Anterior cingulate cortex (tissue), 58 donors: ENCODE results near the gene BTBD9.
"Not testable (repeated sequence)": the region's sequence is repeated elsewhere in the genome, so short reads cannot be mapped to it uniquely, and the experiment has no call there.

Source experiments
- DNase-seq, 58 donors: peaks; one replicate each; lab custom pipeline; 2025; lab: John Stamatoyannopoulos, UW

Gene BTBD9

GRCh38 chr6:38445336-38445735 lies 194.4 kb downstream of the BTBD9 start:
- no peak for DNase-seq

DNA sequence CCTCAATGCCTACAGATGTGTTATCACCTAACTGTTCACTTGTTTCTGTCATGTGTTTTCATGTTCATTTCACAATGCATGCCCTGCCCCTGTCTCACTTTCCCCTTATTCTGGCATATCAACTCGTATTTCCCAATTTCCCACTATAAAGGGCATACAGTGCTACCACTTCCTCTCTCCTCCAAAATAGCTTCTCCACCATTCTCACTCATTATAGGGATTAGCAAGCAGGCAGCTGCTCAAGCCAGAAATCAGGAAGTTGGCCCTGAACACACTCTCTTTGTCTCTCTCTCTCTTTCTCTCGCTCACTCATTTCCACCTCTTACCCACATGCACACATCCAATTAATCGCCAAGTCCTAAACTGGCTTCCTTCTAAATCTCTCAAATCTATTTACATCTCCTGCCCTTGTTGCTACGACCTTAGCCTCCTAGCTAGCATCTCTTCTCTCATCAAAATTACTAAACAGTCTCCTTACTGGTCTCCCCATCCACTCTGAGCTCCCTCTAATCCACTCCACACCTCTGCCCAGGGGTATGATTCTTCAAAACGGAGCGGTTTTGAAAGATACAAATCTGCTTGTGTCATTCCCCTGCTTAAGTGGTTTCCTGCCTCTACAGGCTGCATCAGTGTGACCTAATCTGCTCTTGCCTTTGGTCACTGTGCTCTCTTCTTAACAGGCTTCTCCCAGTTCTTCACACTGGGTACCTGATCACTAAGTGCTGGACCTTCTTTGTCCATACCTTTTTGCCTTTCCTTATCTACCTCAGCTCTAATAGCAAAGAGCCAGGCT lies 196.2 kb downstream of the BTBD9 start:
- peak in 6 of 58 donors; percentile 2 to 25 (median 9) for DNase-seq

- no peak for DNase-seq
Observed at GRCh38 chr6:38438097-38438496, 201.6 kb downstream of the BTBD9 start.

DNA sequence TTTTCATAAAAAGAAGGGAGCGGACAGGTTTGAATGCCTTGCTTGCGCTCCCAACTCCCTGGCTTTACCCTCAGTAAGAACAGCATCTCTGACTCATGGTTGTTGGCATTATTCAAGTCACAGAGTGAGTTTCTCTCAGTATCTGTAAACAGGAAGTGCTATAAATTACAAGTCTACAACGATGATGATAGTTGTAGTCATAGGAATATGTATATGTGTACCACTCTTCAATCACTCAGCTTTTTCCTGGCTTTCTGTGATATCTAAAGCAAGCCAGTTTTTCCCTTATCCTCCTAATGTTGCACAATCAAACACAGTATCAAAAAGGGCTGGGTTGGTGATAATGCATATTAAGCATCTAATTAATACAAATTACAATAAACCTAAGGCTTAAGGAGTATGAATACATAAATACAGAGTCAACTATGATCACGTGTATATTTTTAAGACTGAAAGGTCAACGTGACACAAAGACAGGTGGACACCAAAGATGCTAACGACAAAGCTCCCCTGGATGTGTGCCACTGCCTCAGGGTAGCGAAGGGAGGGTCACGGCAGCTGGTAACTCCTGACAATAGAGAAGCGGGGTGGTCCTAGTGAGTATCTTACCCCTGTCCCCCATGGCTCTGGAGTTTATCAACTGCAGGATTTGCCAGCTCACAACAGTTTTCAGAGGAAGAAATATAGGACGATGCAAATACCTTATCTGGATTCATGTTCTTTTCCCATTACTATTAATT lies 202.8 kb downstream of the BTBD9 start:
- peak in 2 of 58 donors; percentile 4 to 5 for DNase-seq

DNA sequence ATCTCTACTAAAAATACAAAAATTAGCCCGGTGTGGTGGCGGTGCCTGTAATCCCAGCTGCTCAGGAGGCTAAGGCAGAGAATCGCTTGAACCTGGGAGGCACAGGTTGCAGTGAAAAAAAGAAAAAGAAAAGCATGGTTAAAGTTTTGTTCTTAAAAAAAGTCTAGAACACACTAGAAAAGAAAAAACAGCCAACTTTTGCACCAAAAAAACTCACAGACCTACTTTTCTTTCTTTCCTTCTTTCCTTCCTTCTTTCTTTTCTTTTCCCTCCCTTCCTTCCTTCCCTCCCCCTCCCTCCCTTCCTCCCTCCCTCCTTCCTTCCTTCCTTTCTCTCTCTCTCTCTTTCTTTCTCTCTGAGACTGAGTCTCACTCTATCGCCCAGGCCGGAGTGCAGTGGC lies 204.4 kb downstream of the BTBD9 start:
- DNase-seq: no peak

DNA sequence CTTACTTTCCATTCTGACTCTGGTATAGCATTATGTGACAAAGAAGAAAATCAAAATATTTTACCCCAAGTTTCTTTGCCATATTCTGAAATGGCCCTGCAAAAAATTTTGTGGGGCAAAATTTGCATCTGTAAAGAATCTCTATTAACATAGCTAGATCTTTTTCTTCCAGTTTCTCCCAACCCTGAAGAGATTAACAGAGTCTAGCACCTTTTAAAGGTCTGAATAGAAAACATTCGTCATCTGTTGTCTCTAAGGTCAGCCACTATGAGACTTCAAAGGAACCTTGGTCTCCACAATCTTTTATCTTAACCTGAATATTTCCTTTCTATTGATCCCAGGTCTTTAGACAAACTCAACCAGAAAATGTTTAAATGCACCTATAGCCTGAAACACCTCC lies 205.7 kb downstream of the BTBD9 start:
- no peak for DNase-seq

DNA sequence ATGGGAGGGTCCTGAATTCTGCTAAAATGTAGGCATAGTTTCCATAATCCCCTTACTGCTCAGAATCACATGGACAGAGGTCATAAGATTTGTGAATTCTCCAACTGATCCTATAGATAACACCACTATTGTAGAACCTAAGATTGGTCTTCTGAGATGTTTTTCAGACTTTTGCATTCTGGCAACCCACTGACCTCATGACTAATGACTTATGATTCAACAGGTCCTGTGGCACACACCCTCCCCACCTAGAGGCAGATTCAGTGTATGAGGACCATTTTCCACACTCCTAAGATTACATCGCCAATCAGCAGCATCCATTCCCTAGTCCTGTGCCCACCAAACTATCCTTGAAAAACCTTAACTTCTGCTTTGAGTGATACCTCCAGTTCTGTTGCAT lies 207.2 kb downstream of the BTBD9 start:
- no peak for DNase-seq

DNA sequence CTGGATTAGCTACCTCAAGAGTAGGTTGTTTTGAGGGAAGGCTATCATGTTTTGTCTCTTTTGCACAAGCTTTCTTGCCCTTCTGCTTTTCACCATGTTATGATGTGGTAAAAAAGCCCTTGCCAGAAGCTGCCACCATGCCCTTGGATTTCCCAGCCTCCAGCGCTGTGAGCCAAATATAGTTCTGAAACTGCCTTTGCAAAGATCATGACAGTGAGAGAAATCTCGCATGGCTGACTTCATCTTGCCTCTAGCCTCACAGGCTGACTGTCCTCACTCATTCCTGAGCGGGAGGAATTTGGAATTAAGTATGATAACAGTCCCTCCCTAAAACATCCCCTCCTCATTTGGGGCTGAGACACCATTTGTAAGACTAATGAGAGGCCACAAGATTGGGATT lies 207.7 kb downstream of the BTBD9 start:
- no peak for DNase-seq

DNA sequence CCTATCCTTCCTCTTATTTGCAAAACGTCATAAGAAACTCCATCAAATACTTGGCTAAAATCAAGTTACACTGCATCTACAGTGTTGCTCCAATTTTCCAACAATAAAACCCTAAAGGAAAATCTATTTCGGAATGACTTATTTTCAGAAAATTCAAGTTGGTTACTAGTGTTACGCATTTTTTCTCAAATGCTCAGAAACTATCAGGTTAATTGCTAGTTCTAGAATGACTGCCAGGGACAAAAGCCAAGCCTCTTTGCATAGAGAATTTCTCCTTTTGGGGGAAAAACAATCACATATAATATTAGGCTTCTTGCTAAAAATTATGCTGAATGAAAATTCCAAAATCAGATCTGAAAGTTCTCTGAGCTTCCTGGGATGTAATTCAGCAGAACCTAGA lies 210.2 kb downstream of the BTBD9 start:
- no peak for DNase-seq

DNA sequence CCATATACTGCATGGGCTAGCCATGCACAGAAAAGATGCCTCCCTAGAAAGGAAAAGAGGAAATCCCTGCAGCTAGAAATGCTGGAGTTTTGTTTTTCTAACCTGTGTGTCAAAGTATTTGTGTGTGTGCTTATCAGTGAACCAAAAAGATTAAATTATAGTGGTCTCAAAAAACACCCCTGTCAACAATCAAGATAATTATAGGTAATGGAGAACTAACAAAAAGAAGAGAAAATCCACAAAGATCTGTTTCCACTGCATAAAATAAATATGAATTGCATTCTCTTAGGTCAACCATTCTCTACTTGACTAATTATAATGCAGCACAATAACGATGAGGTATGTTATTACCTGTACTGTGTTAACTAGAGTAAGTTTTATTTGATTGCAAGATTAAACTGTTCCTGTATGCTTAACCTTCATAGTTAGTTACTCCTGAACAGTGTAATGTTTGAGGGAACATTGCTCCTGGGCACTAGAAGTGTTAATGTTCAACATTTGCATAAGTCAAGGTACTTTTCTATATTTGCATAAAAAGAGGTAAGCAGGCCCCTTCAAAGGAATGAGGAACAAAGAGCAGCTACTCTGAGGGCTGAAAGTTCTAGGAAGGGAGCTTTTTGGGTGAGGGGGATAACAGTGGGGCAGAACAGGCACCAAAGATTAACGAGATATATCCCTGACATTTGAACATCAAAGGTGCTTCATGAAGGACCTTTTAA lies 212.1 kb downstream of the BTBD9 start:
- no peak for DNase-seq

DNA sequence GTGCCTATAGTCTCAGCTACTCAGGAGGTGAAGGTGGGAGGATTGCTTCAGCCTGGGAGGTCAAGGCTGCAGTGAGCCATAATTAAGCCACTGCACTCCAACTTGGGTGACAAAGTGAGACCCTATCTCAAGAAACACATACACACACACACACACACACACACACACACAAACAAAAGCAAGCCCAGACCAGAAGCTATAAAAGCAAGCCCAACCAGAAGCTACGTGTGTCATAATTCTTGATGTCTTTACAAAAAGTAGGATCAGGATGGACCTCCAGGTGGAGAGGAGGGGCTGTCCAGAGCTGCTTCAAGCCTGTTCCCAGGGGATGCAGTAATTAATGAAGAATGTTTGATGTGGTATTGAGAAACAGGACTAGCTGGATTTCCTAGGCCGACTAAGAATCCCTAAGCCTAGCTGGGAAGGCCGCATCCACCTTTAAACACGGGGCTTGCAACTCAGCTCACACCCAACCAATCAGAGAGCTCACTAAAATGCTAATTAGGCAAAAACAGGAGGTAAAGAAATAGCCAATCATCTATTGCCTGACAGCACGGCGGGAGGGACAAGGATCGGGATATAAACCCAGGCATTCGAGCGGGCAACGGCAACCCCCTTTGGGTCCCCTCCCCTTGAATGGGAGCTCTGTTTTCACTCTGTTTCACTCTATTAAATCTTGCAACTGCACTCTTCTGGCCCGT lies 213.8 kb downstream of the BTBD9 start:
- DNase-seq: not testable (repeated sequence)

DNA sequence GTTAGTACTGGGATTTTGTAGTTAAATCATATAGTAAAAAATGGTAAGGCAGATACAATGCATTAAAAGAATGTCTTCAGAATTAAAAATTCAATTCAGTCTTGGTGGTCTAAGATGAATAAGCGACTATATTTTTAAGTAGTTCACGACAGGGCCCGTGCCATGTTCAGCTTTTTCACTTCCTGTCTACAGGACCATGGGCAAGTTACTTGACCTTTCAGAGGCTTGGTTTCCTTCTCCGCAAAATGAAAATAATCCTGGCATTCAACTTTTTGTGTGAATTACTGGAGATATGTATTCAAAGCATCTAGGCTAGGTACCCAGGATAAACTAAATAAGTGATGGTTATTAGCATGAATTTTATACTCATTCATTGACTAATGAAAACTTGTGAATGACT lies 216.0 kb downstream of the BTBD9 start:
- no peak for DNase-seq

GRCh38 chr6:38420207-38420606 lies 219.5 kb downstream of the BTBD9 start:
- DNase-seq: no peak

DNA sequence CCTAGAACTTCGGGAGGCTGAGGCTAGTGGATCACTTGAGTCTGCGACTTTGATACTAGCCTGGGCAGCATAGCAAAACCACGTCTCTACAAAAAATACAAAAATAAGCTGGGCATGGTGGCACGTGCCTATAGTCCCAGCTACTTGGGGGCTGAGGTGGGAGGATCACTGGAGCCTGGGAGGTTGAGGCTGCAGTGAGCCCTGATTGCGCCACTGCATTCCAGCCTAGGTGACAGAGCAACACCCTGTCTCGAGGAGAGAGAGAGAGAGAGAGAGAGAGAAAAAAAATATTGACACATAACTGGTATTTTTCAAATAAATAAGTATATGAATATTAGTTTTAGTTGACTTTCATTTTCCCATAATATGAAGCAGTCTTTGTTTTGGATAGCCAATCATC lies 222.2 kb downstream of the BTBD9 start:
- DNase-seq: no peak

- DNase-seq: no peak
Observed at GRCh38 chr6:38415231-38416005, 224.3 kb downstream of the BTBD9 start.

DNA sequence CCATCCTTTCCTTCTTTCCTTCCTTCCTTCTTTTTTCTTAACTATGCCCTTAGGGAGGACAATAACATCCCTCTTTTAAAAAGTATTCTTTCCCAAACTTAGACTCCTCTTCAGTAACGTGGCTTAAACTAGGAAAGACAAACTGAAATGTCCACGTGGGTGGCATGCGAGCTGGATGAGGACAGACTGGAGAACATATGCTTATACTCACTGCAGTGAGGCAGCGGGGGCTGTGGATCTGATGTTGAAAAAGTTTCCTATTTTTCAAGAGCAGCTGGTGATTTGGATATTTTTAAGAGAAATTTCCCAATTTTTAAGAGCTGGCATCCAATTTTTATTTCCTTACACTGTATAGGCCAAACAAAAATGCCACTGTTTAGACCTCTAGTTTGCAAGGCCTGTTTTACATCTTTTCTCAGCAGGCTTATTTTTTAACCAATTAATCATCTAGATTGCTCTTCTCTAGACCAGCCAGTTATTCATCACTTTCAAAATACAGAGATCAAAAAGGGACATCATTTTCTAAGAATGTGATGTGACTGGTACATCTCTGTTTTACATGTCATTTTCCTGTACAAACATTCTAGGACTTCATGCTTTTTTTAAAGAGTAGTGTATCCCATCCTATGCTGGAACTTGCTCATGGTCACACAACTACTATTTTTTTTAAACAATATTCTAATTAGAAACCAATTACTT lies 226.5 kb downstream of the BTBD9 start:
- peak in 28 of 58 donors; percentile 1 to 55 (median 18) for DNase-seq

GRCh38 chr6:38407192-38407591 lies 232.5 kb downstream of the BTBD9 start:
- DNase-seq: no peak

DNA sequence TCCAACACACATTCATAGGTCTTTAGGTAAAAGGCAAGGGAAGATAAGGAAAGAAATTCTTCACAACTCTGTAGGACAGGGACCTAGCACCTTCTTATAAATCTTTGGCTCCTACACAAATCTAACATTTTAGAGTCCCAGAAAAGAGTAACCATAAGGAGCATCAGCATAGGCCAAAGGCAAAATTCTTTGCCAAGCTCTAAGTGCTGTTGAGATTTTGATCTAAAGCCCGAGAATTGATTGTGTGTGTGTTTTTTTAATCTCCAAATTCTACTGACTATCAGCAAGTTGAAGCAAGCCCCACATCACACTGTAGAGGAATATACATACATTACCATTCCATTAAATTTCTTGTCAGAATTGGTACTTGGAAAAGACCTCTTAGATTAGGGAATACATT lies 233.6 kb downstream of the BTBD9 start:
- no peak for DNase-seq

DNA sequence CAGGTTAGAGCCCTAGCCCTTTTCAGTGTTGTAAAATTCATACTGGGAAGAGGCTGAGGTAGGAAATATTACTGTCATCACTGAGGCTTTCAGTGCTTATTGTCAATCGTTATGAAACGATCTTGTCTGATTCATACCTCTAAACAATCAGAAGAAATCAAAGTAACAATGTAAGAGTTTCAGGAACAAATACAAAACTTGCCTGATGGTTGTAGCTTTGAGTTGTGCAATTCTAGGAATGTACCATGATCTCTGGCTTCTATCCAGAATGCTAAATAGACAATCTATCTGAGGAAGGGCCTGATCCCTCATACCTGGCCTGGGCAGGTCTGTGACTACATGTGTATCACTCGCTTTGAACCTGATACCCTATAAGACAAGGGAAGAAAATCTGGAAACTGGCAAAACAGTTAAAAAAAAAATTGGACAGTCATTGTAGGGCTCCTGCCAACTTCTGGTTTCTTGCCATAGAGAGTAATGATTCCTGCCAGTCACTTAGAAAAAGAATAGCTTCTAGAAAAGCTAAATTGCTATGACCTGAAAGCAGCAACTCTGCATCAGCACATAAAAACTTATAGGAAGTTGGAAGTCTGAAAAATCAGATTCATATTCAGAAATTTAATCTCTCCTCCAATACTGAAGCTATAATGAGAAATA lies 234.7 kb downstream of the BTBD9 start:
- DNase-seq: peak in 1 of 58 donors; percentile 9
